RPMI8226 (cell line): ENCODE results near the gene ANKRD11.
"Not testable (repeated sequence)": the region's sequence is repeated elsewhere in the genome, so short reads cannot be mapped to it uniquely, and the experiment has no call there.

Experiments used
- DNase-seq: peaks from one replicate; pipeline ENCODE4 v3.0.0-alpha.2; 2015

Gene ANKRD11

DNA sequence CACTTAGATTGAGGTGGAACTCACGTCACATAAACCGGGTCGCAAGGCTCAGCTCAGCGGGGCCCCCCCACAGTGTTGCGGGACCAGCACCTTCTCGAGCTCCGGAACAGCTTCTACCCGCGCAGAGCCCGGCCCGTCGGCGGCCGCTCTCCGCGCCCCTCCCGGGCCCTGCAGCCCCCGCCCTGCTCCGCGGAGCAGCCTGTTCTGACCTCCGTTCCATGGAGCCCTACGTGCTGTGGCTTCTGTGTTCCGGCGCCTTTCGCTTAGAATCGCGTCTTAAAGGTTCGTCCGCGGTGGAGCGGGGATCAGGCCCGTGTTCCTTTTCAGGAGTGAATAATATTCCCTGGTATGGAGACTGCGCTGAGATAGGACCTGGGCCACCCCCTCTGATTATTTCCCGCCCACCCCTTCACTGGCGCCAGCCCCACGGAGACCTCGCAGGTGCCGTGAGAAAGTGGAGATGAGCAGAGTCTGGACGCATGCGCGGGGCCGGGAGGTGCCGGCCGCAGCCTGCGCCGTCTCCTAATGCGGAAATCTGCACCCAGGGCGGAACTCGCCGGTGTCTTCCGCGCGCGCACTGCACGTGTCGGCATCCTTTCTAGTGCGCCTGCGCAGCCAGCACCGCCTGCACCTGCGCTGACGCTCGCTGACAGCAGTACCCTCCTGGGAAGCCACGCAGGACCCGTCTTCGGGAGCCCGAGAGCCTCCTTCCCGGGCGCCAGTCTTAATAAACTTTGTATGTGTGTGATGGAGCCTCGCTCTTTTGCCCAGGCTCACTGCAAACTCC, 242.0 kb downstream of the ANKRD11 start:
- DNase-seq = no peak

GRCh38 chr16:89247734-89248075, 242.7 kb downstream of the ANKRD11 start:
- not testable (repeated sequence) for DNase-seq

DNA sequence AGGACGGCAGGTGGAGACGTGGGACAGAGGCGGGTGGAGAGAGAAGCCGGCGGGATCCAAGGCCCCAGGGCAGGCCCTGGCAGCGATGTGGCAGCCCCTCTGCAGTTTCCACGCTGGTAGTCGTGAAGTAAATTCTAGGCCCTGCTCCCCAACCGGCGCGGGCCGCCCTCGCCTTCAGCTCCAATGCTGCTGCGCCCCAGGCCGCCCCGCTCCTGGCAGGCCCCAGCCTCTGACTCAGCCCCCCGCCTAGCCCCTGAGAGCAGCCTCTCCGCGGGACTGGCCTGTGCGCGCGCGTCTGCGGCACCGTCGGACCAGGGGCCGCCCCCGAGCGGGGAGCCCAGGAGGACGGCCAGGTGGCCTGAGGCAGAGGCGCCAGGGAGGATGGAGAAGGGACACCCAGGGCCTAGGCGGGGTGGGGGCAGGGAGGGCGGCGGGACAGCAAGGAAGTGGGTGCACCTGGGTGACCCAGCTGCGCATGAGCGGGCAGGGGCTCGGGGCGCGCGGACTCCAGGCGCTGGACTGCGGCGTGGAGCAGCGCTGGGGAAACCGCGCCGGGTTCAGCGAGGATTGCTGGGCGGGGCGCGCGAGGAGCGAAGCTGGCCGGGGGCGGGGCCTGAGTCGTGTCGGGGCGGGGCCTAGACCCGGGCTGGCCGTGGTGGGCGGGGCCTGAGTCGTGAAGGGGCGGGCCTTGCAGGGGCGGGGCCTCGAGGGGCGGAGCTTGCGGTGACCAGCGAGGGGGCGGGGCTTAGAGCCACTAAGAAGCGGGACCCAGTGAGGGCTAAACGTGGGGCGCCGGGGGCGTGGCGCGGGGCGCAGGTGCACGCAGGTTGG, 243.2 kb downstream of the ANKRD11 start:
- DNase-seq = peak; percentile 76

GRCh38 chr16:89246383-89246902, 243.9 kb downstream of the ANKRD11 start:
- DNase-seq = no peak

DNA sequence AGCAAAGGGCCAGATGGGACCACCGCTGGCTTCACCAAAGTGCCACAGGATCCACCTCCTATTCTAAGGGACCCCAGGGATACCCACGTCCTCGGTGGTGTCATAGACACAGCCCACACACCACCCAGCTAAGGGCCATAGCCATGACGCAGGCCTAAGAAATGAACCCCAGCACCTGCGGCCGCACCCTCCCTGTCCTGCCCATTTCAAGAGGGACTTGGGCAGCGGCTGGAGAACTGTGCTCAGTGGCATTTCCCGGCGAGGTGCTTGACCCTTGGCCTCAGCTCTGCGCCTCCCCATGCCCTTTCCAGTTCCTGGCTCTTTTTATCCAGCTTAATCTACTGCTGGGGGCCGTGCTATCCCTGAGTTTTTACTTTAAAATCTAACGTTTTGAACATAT, 245.6 kb downstream of the ANKRD11 start:
- no peak for DNase-seq

GRCh38 chr16:89244264-89244663, 246.1 kb downstream of the ANKRD11 start:
- not testable (repeated sequence) for DNase-seq

- no peak for DNase-seq
Measured at GRCh38 chr16:89243664-89244063, 246.7 kb downstream of the ANKRD11 start.

- DNase-seq = no peak
Measured at GRCh38 chr16:89242795-89243200, 247.6 kb downstream of the ANKRD11 start.

GRCh38 chr16:89241187-89242007, 249.0 kb downstream of the ANKRD11 start:
- DNase-seq = peak; percentile 70

DNA sequence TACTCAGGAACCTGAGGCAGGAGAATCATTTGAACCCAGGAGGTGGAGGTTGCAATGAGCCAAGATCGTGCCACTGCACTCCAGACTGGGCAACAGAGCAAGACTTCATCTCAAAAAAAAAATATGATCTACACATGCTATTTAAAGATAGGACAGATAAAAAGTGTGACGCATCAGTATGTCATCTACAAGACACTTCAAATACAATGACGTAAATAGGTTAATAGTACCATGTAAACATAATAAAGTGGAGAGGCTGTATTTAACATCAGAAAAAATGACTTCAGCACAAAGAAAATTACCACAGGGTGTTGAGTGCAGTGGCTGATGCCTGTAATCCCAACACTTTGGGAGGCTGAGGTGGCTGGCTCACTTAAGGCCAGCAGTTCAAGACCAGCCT, 252.6 kb downstream of the ANKRD11 start:
- no peak for DNase-seq

GRCh38 chr16:89233678-89234490, 256.5 kb downstream of the ANKRD11 start:
- DNase-seq = no peak

- DNase-seq = no peak
Measured at GRCh38 chr16:89232107-89232506, 258.3 kb downstream of the ANKRD11 start.

GRCh38 chr16:89230255-89230654, 260.1 kb downstream of the ANKRD11 start:
- DNase-seq = no peak

- DNase-seq = no peak
Measured at GRCh38 chr16:89224665-89225064, 265.7 kb downstream of the ANKRD11 start.

- DNase-seq = no peak
Measured at GRCh38 chr16:89222931-89223330, 267.4 kb downstream of the ANKRD11 start.

- no peak for DNase-seq
Measured at GRCh38 chr16:89221604-89222003, 268.8 kb downstream of the ANKRD11 start.

GRCh38 chr16:89219365-89219764, 271.0 kb downstream of the ANKRD11 start:
- DNase-seq = no peak
